GOT3 (cell line): ENCODE data around the gene RPP14.

ENCODE experiments used
- DNase-seq: peaks from one replicate; lab custom pipeline; 2025; ENCODE audit warnings: mixed read lengths; lab: John Stamatoyannopoulos, UW

Gene RPP14

GRCh38 chr3:58291671-58292338 is 14.2 kb upstream of the RPP14 start:
- DNase-seq = no peak

- DNase-seq = no peak
These were observed 13.2 kb upstream of the RPP14 start for GRCh38 chr3:58292866-58293265.

- no peak for DNase-seq
These were observed 12.5 kb upstream of the RPP14 start for GRCh38 chr3:58293516-58293915.

GRCh38 chr3:58296269-58296668 is 9.8 kb upstream of the RPP14 start:
- DNase-seq = no peak

GRCh38 chr3:58296843-58297242 is 9.2 kb upstream of the RPP14 start:
- DNase-seq = no peak

- DNase-seq = no peak
These were observed 7.9 kb upstream of the RPP14 start for GRCh38 chr3:58298190-58298589.

- no peak for DNase-seq
These were observed 7.0 kb upstream of the RPP14 start for GRCh38 chr3:58299075-58299474.

GRCh38 chr3:58299839-58300516 is 6.1 kb upstream of the RPP14 start:
- no peak for DNase-seq

GRCh38 chr3:58307639-58308215 is 1.7 kb downstream of the RPP14 start:
- no peak for DNase-seq

GRCh38 chr3:58308728-58309127 is 2.7 kb downstream of the RPP14 start:
- no peak for DNase-seq

- no peak for DNase-seq
These were observed 11.8 kb downstream of the RPP14 start for GRCh38 chr3:58317811-58318210.

GRCh38 chr3:58321791-58322190 is 15.7 kb downstream of the RPP14 start:
- DNase-seq = no peak

GRCh38 chr3:58322793-58323192 is 16.7 kb downstream of the RPP14 start:
- no peak for DNase-seq

GRCh38 chr3:58323529-58324390 is 17.7 kb downstream of the RPP14 start:
- no peak for DNase-seq

- no peak for DNase-seq
These were observed 18.6 kb downstream of the RPP14 start for GRCh38 chr3:58324391-58325390.

- no peak for DNase-seq
These were observed 19.5 kb downstream of the RPP14 start for GRCh38 chr3:58325525-58325992.

- no peak for DNase-seq
These were observed 20.3 kb downstream of the RPP14 start for GRCh38 chr3:58326267-58326900.

GRCh38 chr3:58329150-58329921 is 23.3 kb downstream of the RPP14 start:
- no peak for DNase-seq

GRCh38 chr3:58329922-58330413 is 23.9 kb downstream of the RPP14 start:
- DNase-seq = no peak
